ENCODE data around the gene DNAJC10.
"Not testable (repeated sequence)": the region's sequence is repeated elsewhere in the genome, so short reads cannot be mapped to it uniquely, and the experiment has no call there.

Gene DNAJC10, protein sequence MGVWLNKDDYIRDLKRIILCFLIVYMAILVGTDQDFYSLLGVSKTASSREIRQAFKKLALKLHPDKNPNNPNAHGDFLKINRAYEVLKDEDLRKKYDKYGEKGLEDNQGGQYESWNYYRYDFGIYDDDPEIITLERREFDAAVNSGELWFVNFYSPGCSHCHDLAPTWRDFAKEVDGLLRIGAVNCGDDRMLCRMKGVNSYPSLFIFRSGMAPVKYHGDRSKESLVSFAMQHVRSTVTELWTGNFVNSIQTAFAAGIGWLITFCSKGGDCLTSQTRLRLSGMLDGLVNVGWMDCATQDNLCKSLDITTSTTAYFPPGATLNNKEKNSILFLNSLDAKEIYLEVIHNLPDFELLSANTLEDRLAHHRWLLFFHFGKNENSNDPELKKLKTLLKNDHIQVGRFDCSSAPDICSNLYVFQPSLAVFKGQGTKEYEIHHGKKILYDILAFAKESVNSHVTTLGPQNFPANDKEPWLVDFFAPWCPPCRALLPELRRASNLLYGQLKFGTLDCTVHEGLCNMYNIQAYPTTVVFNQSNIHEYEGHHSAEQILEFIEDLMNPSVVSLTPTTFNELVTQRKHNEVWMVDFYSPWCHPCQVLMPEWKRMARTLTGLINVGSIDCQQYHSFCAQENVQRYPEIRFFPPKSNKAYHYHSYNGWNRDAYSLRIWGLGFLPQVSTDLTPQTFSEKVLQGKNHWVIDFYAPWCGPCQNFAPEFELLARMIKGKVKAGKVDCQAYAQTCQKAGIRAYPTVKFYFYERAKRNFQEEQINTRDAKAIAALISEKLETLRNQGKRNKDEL

DNA sequence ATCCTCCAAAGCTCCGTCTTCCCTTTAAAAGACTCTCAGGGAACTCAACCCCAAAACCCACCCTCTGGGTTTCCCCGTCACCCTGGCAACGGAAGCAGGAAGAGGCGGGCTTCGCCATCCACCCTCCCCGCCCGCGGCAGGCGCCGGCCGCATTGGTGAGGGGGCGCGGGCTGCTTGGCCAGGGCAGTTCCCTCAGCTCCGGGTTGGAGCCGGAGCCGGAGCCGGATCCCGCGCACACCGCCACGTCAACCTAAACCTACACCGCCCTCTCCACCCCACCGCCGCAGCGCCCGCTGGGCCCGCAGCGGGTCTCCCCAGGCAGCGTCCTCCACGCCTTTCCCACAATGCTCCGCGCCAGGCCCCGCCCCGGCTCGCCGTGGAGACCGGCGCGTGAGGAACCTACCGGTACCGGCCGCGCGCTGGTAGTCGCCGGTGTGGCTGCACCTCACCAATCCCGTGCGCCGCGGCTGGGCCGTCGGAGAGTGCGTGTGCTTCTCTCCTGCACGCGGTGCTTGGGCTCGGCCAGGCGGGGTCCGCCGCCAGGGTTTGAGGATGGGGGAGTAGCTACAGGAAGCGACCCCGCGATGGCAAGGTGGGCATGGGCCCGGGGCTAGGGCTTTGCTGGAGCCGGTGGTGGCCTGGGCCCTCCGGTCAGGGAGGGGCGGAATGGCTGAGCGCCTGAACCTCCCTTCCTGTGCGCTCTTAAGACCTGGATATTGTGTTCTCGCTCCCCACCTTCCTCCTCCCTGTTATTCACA, at the start of gene DNAJC10:
TSS of gene DNAJC10 (plus strand) at position 366 of the 758 bp plus-strand sequence. CDS start 1,830 bp downstream, outside the sequence.
- FAIRE-seq: peak; percentile 93

GRCh38 chr2:182666674-182667314, 49.3 kb upstream of the DNAJC10 start:
- FAIRE-seq: no peak

- FAIRE-seq: no peak
Observed at GRCh38 chr2:182667315-182667695, 48.8 kb upstream of the DNAJC10 start.

GRCh38 chr2:182668671-182669070, 47.4 kb upstream of the DNAJC10 start:
- no peak for FAIRE-seq

- no peak for FAIRE-seq
Observed at GRCh38 chr2:182672466-182673165, 43.4 kb upstream of the DNAJC10 start.

- no peak for FAIRE-seq
Observed at GRCh38 chr2:182680837-182681236, 35.2 kb upstream of the DNAJC10 start.

GRCh38 chr2:182682210-182682609, 33.8 kb upstream of the DNAJC10 start:
- FAIRE-seq: no peak

GRCh38 chr2:182685559-182685958, 30.5 kb upstream of the DNAJC10 start:
- no peak for FAIRE-seq

DNA sequence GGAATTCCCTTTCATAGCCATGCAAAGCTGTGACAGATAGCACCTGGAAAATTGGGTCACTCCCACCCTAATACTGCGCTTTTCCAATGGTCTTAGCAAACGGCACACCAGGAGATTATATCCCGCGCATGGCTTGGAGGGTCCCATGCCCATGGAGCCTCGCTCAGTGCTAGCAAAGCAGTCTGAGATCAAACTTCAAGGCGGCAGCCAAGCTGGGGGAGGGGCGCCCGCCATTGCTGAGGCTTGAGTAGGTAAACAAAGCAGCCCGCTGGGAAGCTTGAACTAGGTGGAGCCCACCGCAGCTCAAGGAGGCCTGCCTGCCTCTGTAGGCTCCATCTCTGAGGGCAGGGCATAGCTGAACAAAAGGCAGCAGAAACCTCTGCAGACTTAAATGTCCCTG, 29.3 kb upstream of the DNAJC10 start:
- not testable (repeated sequence) for FAIRE-seq

DNA sequence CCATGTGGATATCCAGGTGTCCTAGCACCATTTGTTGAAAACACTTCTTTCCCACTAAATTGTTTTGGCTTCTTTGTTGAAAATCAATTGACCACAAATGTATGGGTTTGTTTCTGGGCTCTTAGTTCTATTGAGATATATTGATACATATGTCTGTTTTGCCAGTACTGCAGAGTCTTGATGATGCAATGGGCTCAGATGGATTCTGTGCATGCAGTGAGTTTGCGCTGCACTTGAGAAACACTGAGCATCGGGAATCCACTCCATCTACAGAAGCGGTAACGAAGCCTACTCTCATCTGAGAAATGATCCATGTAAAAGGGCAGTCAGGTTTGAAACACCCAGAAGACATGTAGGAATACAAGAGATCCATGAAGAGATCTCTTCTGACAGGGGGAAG, 21.9 kb upstream of the DNAJC10 start:
- no peak for FAIRE-seq

- FAIRE-seq: no peak
Observed at GRCh38 chr2:182695776-182696175, 20.3 kb upstream of the DNAJC10 start.

DNA sequence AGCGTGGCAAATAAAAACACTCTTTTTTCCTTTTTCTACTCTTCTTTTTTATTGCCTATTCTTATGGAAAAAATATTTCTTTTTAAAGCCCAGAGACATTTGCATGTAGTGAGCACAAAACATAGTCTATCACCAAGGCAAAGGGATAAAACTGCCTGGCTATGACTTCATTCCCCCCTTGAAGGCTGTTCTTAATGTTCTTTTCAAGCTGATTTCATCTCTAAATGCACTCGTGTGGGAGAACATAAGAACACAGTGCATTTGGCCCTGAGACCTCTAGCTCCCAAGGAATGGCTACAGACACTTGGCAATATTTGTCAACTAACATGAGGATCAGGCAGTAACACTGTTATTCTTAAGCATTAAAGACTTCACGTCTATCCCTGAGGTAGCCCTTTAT, 17.4 kb upstream of the DNAJC10 start:
- FAIRE-seq: no peak

DNA sequence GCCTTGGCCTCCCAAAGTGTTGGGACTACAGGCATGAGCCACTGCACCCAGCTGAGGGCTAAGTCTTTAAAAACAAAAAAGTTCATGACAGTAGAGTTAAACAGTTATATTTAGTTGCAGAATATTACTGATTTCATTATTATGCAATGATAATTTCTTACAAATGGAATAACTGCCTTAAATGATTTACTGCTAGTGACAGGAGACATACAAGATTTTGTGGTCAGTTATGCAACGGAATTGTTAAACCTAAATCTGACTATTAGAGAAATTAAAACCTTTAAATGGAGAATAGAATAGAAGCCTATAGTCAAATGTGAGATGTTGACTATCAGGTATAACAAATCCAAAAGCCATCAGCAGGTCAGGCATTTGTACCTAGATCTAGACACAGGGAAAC, 10.3 kb upstream of the DNAJC10 start:
- FAIRE-seq: no peak

- FAIRE-seq: no peak
Observed at GRCh38 chr2:182706751-182707150, 9.3 kb upstream of the DNAJC10 start.

- no peak for FAIRE-seq
Observed at GRCh38 chr2:182713601-182714000, 2.5 kb upstream of the DNAJC10 start.

- FAIRE-seq: no peak
Observed at GRCh38 chr2:182715121-182715891, 751 bp upstream of the DNAJC10 start.

GRCh38 chr2:182716650-182716979, 558 bp downstream of the DNAJC10 start:
- FAIRE-seq: no peak

DNA sequence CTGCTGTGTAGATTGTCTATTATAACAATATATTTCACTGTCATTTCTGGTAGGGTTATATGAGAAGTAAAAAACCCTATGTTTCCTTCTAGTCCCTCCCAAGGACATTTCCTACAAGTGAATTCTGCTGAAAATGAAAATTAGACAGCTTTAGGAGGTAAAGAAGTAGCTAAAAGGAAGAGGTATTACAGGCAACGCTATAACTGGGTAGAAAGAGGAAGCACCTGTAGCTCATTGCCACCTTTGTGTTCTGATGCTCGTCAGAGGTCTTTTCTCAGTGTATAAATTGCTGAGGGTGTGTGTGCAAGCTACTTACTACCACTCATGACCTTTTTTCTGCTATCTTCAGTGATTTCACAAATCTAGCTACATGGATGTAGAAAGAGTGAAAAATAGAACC, 1.4 kb downstream of the DNAJC10 start:
- no peak for FAIRE-seq

DNA sequence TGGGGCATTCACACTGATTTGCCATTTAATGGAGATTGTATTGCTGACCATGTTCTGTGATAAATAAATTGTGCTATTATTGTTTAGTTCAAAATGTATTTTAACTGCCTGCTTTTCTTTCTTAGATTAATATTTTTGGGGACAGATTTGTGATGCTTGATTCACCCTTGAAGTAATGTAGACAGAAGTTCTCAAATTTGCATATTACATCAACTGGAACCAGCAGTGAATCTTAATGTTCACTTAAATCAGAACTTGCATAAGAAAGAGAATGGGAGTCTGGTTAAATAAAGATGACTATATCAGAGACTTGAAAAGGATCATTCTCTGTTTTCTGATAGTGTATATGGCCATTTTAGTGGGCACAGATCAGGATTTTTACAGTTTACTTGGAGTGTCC, 1.8 kb downstream of the DNAJC10 start:
- FAIRE-seq: no peak

- FAIRE-seq: no peak
Observed at GRCh38 chr2:182718459-182718858, 2.4 kb downstream of the DNAJC10 start.

DNA sequence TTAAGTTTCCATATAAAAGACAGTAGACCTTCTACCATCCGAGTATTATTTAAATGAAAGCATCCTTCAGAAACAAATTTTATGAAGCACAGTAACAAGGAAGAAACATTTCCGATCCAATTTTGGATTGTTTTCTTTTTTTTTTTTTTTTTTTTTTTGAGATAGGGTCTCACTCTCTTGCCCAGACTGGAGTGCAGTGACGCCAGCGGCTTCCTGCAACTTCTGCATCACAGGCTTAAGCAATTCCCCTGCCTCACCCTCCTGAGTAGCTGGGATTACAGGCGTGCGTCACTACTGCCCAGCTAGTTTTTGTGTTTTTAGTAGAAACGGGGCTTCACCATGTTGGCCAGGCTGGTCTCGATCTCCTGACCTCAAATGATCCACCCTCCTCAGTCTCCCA, 3.1 kb downstream of the DNAJC10 start:
- FAIRE-seq: not testable (repeated sequence)

DNA sequence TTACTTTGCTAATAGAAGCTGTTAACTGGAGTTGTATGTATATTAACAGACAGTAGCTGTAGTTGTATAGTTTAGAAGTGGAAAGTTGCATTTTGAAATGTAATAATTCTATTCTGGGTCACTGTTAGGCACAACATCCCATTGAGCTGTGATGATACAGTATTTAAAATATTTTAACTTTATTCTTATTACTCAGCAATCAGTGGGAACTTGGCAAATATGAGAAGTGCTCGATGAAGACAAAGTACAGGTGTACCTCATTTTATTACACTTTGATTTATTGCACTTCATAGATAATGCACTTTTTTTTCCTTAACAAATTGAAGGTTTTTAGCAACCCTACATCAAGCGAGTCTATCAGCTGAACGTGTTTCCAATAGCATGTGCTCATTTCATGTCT, 8.6 kb downstream of the DNAJC10 start:
- FAIRE-seq: no peak

Data from G401.6 (cell line).